A549 (cell line): ENCODE data around the gene R3HDM2.

ENCODE experiments used
- CBX8 ChIP-seq: fragments of 200-600 bp; sonication (generic); IDR thresholded peaks from 2 replicates; pipeline ENCODE4 v1.6.1; 2016
- CEBPB ChIP-seq, 2 experiments: fragments of >200 bp in 1 of 2; sonication (Bioruptor Twin) in 1 of 2; formaldehyde crosslinking in 1 of 2; IDR thresholded peaks; 2 replicates each; pipeline ENCODE4 v1.6.1; 2012 to 2016
- CHD2 ChIP-seq: fragments of 150-350 bp; IDR thresholded peaks from 2 replicates; pipeline ENCODE4 v1.6.1; 2014; ENCODE audit warnings: low read length; ENCODE audit not compliant: partially characterized antibody
- CTCF ChIP-seq: fragments of >200 bp; sonication (Bioruptor Twin); formaldehyde crosslinking; IDR thresholded peaks from 3 replicates; pipeline ENCODE4 v1.5.1; 2016
- ESRRA ChIP-seq: fragments of 150-350 bp; IDR thresholded peaks from 2 replicates; pipeline ENCODE4 v1.6.1; 2014; ENCODE audit warnings: mild to moderate bottlenecking, low read length, borderline replicate concordance
- JUN ChIP-seq, 2 experiments: fragments of >200 bp; sonication (Bioruptor Twin); formaldehyde crosslinking; IDR thresholded peaks; 2 replicates in 1 of 2; 3 replicates in 1 of 2; pipeline ENCODE4 v1.6.1; 2016 to 2017
- PHF8 ChIP-seq: fragments of 200-600 bp; sonication (generic); IDR thresholded peaks from 2 replicates; pipeline ENCODE4 v1.6.1; 2016; ENCODE audit warnings: low read depth, mild to moderate bottlenecking, antibody characterized with exemption, moderate library complexity, borderline replicate concordance

GRCh38 chr12:57272337-57273151 is 158.3 kb downstream of the R3HDM2 start:
- TF ChIP-seq ESRRA, result no peak
- no peak for TF ChIP-seq PHF8
- TF ChIP-seq CEBPB (IDR thresholded peaks at IDR 0.05), result no peak
- TF ChIP-seq CTCF, result no peak
- no peak for TF ChIP-seq CBX8
- no peak for TF ChIP-seq CHD2
- no peak for TF ChIP-seq JUN (IDR thresholded peaks at IDR 0.05)
